ENCODE results near the gene FMO2.

FMO2 gene

GRCh38 chr1:171160211-171160610, 24.9 kb upstream of the FMO2 start:
- TF ChIP-seq CTCF (IDR thresholded peaks at IDR 0.05; ENCODE audit: low read depth, low read length) = no peak
- no peak for DNase-seq (ENCODE audit: extremely low read depth, low read depth)

GRCh38 chr1:171160639-171161354, 24.3 kb upstream of the FMO2 start:
- no peak for TF ChIP-seq CTCF (IDR thresholded peaks at IDR 0.05; ENCODE audit: low read depth, low read length)
- no peak for DNase-seq (ENCODE audit: extremely low read depth, low read depth)

- no peak for DNase-seq (ENCODE audit: extremely low read depth, low read depth)
These were observed 23.7 kb upstream of the FMO2 start for GRCh38 chr1:171161431-171161830.

GRCh38 chr1:171166361-171166760, 18.7 kb upstream of the FMO2 start:
- no peak for TF ChIP-seq CTCF (IDR thresholded peaks at IDR 0.05; ENCODE audit: low read depth, low read length)
- no peak for DNase-seq (ENCODE audit: extremely low read depth, low read depth)

More at GRCh38 chr1:171161431-171161830, 23.7 kb upstream of the FMO2 start:
- TF ChIP-seq CTCF (IDR thresholded peaks at IDR 0.05; ENCODE audit: low read depth, low read length) = no peak

GRCh38 chr1:171167785-171168184, 17.3 kb upstream of the FMO2 start:
- DNase-seq (ENCODE audit: extremely low read depth, low read depth) = no peak
- TF ChIP-seq CTCF (IDR thresholded peaks at IDR 0.05; ENCODE audit: low read depth, low read length) = no peak

GRCh38 chr1:171172471-171172870, 12.6 kb upstream of the FMO2 start:
- no peak for DNase-seq (ENCODE audit: extremely low read depth, low read depth)
- no peak for TF ChIP-seq CTCF (IDR thresholded peaks at IDR 0.05; ENCODE audit: low read depth, low read length)

GRCh38 chr1:171173069-171173468, 12.0 kb upstream of the FMO2 start:
- TF ChIP-seq CTCF (IDR thresholded peaks at IDR 0.05; ENCODE audit: low read depth, low read length) = no peak
- DNase-seq (ENCODE audit: extremely low read depth, low read depth) = no peak

Data from AG09319 (cell line).